Cardiac muscle cell (in vitro differentiated cells and primary cell): ENCODE measurements around the gene CNTNAP2. TPM values are rescaled to one million over a fixed set of nuclear protein-coding genes. Genes with fewer than 3 reads are reported as not detected.

ENCODE experiments used
- DNase-seq, 2 donors: peaks; one replicate each; pipeline versions ENCODE4 v3.0.0 to v3.0.0-alpha.2; 2010 to 2017; ENCODE audit warnings: low read depth in 1 of 2, low spot score in 1 of 2
- H3K27ac ChIP-seq: fragments of 200-600 bp; sonication (generic); 2 replicates; pipeline ENCODE4 v1.5.1; 2016
- H3K27me3 ChIP-seq: fragments of 200-600 bp; sonication (generic); 2 replicates; pipeline ENCODE4 v1.6.0; 2016; ENCODE audit warnings: control low read depth
- H3K36me3 ChIP-seq: fragments of 200-600 bp; sonication (generic); 2 replicates; pipeline ENCODE4 v1.5.1; 2016; ENCODE audit warnings: control low read depth
- H3K4me1 ChIP-seq: fragments of 200-600 bp; sonication (generic); 2 replicates; pipeline ENCODE4 v1.8.1; 2017; ENCODE audit warnings: low read depth, mild to moderate bottlenecking, mixed run types
- H3K4me3 ChIP-seq: fragments of 200-600 bp; sonication (generic); 2 replicates; pipeline ENCODE4 v1.5.1; 2016; ENCODE audit warnings: mild to moderate bottlenecking
- H3K9me3 ChIP-seq: fragments of 200-600 bp; sonication (generic); 2 replicates; pipeline ENCODE4 v1.5.1; 2017; ENCODE audit warnings: low read depth, mild to moderate bottlenecking, control low read depth
- CTCF ChIP-seq: IDR thresholded peaks from 2 replicates; pipeline ENCODE4 v1.5.1; 2012; ENCODE audit warnings: low read depth, mild to moderate bottlenecking, low read length
- polyA plus RNA-seq: library from polyadenylated mRNA; unstranded; fragments of >200 nt; fragmentation: Nextera tagmentation; extraction: Ambion mirVana; gene quantifications from 2 replicates; pipeline ENCODE4 v1.2.1, GENCODE V29; 2016
- total RNA-seq: library from RNA; depleted of rRNA; stranded (reverse); fragments of >200 nt; gene quantifications from 2 replicates; pipeline ENCODE4 v1.2.3, GENCODE V29; 2016

Gene CNTNAP2
- total and polyA plus RNA-seq, 2 experiments from 2014 or later, result 4.8 to 5.1 TPM

- no peaks in the 10 kb centered on the region for H3K36me3 ChIP-seq
- no peaks in the 10 kb centered on the region for H3K27me3 ChIP-seq
- DNase-seq, result peak in 1 of 2 donors; percentile 40
- no peak overlapping the region for H3K4me3 ChIP-seq
- no peak overlapping the region for H3K27ac ChIP-seq
- no peaks in the 10 kb centered on the region for H3K9me3 ChIP-seq
- H3K4me1 ChIP-seq, result no peaks in the 10 kb centered on the region
- no peak for TF ChIP-seq CTCF
These were observed 1396.8 kb downstream of the CNTNAP2 start for GRCh38 chr7:147513451-147513850.

GRCh38 chr7:147516391-147516790, 1399.8 kb downstream of the CNTNAP2 start:
- no peaks in the 10 kb centered on the region for H3K4me1 ChIP-seq
- H3K27ac ChIP-seq, result no peak overlapping the region
- H3K36me3 ChIP-seq, result no peaks in the 10 kb centered on the region
- no peak for TF ChIP-seq CTCF
- H3K27me3 ChIP-seq, result no peaks in the 10 kb centered on the region
- no peak overlapping the region for H3K4me3 ChIP-seq
- no peak for DNase-seq
- H3K9me3 ChIP-seq, result no peaks in the 10 kb centered on the region

GRCh38 chr7:147519062-147519461, 1402.5 kb downstream of the CNTNAP2 start:
- H3K27me3 ChIP-seq, result no peaks in the 10 kb centered on the region
- H3K4me1 ChIP-seq, result no peaks in the 10 kb centered on the region
- no peak for TF ChIP-seq CTCF
- peak in 1 of 2 donors; percentile 21 for DNase-seq
- no peak overlapping the region for H3K27ac ChIP-seq
- H3K36me3 ChIP-seq, result no peaks in the 10 kb centered on the region
- H3K4me3 ChIP-seq, result no peak overlapping the region
- H3K9me3 ChIP-seq, result no peaks in the 10 kb centered on the region

- no peak for TF ChIP-seq CTCF
- Histone ChIP-seq H3K4me1 (no peaks in the 10 kb centered on the region), H3K4me3 (no peak overlapping the region), H3K27me3 (no peaks in the 10 kb centered on the region), H3K27ac (no peak overlapping the region), H3K36me3 (no peaks in the 10 kb centered on the region), H3K9me3 (no peaks in the 10 kb centered on the region)
- peak; percentile 12 to 40 for DNase-seq
These were observed 1406.5 kb downstream of the CNTNAP2 start for GRCh38 chr7:147523056-147523455.

- TF ChIP-seq CTCF, result no peak
- Histone ChIP-seq H3K36me3 (no peaks in the 10 kb centered on the region), H3K27me3 (no peaks in the 10 kb centered on the region), H3K4me3 (no peak overlapping the region), H3K9me3 (no peaks in the 10 kb centered on the region), H3K4me1 (no peaks in the 10 kb centered on the region), H3K27ac (no peak overlapping the region)
- no peak for DNase-seq
These were observed 1408.2 kb downstream of the CNTNAP2 start for GRCh38 chr7:147524726-147525250.
